Left lung (tissue), 10 donors: ENCODE data around the gene LTBR. TPM values are rescaled to one million over a fixed set of nuclear protein-coding genes. Genes with fewer than 3 reads are reported as not detected.
"Not testable (repeated sequence)": the region's sequence is repeated elsewhere in the genome, so short reads cannot be mapped to it uniquely, and the experiment has no call there.

Source experiments
- ATAC-seq: fragments of 200-7000 bp; cut with Tn5 transposase; one replicate; pipeline ENCODE4 v1.9.1; 2020; ENCODE audit warnings: moderate library complexity
- DNase-seq, 4 donors: peaks; one replicate each; pipeline ENCODE4 v3.0.0-alpha.2; 2013 to 2020
- H3K27ac ChIP-seq, 2 donors: fragments of 200-600 bp; sonication (generic) in 1 of 2; one replicate each; pipeline versions ENCODE4 v1.5.0 to v1.8.0; 2020 to 2021
- H3K27me3 ChIP-seq, 2 donors: fragments of 200-600 bp; sonication (generic) in 1 of 2; one replicate each; pipeline versions ENCODE4 v1.5.0 to v1.8.0; 2020 to 2021
- H3K36me3 ChIP-seq, 2 donors: fragments of 200-600 bp; sonication (generic) in 1 of 2; one replicate each; pipeline versions ENCODE4 v1.5.0 to v1.8.0; 2020 to 2021
- H3K4me1 ChIP-seq, 2 donors: fragments of 200-600 bp; one replicate each; pipeline ENCODE4 v1.8.0; 2021
- H3K4me3 ChIP-seq, 2 donors: fragments of 200-600 bp; sonication (generic) in 1 of 2; one replicate each; pipeline versions ENCODE4 v1.5.0 to v1.8.0; 2020 to 2021; ENCODE audit warnings: mild to moderate bottlenecking in 1 of 2
- H3K9me3 ChIP-seq, 2 donors: fragments of 200-600 bp; sonication (generic) in 1 of 2; one replicate each; pipeline versions ENCODE4 v1.5.0 to v1.8.0; 2020 to 2021
- intact Hi-C, 2 donors: fragments of 100-400 bp; cut with DNase I; formaldehyde crosslinking; loops; one replicate each; pipeline versions ENCODE4 v1.11.2 to v1.14.2; 2022
- polyA plus RNA-seq, 6 donors: library from polyadenylated mRNA; unstranded; fragments of 120-200 nt; gene quantifications; one replicate each; pipeline ENCODE4 v1.2.1, GENCODE V29; 2013; ENCODE audit not compliant: insufficient read length in 6 of 6
- total RNA-seq, 2 donors: library from RNA; stranded (reverse); fragmentation: NEBNext Ultra II Directional; extraction: Animal tissue kit (Norgen Biotek cat#: 25700); gene quantifications; one replicate each; pipeline ENCODE4 v1.2.1, GENCODE V29; 2021
- TF ChIP-seq, protein P1 (sequence below), 2 donors: fragments of 200-600 bp; sonication (generic) in 1 of 2; IDR thresholded peaks; one replicate each; pipeline versions ENCODE4 v1.5.0 to v1.8.0; 2021; ENCODE audit warnings: antibody characterized with exemption in 2 of 2
- donor health status: DM: no; HTN: yes; CAD: no.
- donor health status: DM: no; HTN: no; CAD: no.

LTBR gene
- total and polyA plus RNA-seq, 8 donors, result 66.6 to 153 (median 90.7) TPM

DNA sequence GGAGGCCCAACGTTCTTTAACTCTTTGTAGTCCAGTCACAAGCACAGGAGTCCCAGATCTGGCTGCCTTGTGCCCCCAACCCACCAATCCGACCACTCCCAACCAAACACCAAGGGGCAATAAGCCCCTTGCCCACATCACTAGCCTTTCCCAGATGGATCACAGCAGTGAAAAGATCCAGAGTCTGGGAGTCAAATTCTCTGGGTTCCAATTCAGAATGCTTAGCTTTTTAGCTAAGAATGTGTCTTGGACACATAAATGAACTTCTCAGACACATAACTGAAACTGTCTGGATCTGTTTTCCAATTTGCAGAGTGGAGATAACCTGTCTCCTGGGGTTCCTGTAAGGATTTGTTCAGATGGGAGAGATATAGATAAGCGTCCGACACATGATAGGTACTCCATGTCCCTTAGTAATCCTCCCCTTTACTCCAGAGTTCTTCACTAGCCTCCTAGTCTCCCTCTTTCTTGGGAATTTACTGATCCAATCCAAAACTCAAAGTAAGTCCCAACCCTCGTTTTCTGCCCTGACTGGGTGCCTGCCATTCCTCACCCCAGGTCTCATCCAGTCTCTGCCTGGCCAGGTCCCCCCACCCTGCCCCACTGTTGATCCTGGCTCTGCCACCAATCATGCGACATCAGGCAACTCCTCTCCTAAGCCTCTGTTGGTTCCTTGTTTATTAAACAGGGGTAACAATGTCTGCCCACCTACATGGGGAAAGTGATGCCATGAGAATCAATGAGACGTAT is 41.6 kb upstream of the LTBR start:
- TF ChIP-seq, protein P1, sequence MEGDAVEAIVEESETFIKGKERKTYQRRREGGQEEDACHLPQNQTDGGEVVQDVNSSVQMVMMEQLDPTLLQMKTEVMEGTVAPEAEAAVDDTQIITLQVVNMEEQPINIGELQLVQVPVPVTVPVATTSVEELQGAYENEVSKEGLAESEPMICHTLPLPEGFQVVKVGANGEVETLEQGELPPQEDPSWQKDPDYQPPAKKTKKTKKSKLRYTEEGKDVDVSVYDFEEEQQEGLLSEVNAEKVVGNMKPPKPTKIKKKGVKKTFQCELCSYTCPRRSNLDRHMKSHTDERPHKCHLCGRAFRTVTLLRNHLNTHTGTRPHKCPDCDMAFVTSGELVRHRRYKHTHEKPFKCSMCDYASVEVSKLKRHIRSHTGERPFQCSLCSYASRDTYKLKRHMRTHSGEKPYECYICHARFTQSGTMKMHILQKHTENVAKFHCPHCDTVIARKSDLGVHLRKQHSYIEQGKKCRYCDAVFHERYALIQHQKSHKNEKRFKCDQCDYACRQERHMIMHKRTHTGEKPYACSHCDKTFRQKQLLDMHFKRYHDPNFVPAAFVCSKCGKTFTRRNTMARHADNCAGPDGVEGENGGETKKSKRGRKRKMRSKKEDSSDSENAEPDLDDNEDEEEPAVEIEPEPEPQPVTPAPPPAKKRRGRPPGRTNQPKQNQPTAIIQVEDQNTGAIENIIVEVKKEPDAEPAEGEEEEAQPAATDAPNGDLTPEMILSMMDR (IDR thresholded peaks at IDR 0.05), result no peak
- ATAC-seq (no peak), DNase-seq (no peak)
- Histone ChIP-seq H3K27ac (peak overlapping the region; percentile 97 to 99), H3K27me3 (no peaks in the 10 kb centered on the region), H3K4me3 (peak overlapping the region; percentile 98 to 100), H3K9me3 (no peaks in the 10 kb centered on the region), H3K4me1 (peaks cover 35 to 78% of the 10 kb centered on the region in 2 donors), H3K36me3 (peaks cover 0 to 10% of the 10 kb centered on the region in 2 donors)
- intact Hi-C loops, result no loop called here

DNA sequence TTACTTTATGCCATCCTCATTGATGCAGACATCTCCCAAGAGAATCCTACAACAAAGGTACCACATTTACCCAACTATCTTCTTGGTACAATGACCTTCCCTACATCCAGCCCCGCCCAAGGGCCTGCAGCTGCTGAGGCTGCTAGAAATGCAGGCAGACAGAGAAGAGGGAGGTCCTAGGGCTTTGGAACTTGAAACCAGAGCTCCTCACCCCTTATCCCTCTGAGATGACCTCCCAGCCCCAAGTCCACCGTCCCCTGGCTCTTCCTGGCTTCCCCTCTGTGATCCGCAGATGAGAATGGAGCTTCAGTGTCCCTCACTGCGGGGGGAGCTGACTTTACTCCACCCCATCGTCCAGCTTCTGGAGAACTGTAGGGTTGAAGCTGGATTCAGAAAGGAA is 40.4 kb upstream of the LTBR start:
- no peak for DNase-seq

DNA sequence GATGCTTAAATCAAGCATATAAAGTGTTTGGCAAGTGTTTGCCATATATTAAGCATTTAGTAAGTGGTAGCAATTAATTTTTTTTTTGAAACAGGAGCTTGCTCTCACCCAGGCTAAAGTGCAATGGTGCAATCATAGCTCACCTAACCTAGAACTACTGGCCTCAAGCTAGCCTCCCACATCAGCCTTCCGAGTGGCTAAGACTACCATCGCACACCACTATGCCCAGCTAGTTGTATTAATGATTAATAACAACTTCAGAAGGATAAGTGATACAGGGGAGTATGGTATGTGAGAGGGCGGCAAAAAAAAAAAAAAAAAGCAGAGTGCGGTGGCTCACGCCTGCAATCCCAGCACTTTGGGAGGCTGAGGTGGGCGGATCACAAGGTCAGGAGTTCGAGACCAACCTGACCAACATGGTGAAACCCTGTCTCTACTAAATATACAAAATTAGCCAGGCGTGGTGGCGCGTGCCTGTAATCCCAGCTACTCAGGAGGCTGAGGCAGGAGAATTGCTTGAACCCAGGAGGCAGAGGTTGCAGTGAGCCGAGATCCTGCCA is 39.8 kb upstream of the LTBR start:
- peaks cover 22 to 70% of the 10 kb centered on the region in 2 donors for H3K4me1 ChIP-seq
- H3K27ac ChIP-seq, result peak overlapping the region in 1 of 2 donors; percentile 97
- H3K4me3 ChIP-seq, intact Hi-C loops, DNase-seq, H3K36me3 ChIP-seq, ATAC-seq, H3K9me3 ChIP-seq, H3K27me3 ChIP-seq: not testable (repeated sequence)

More for the DNA sequence above, 40.4 kb upstream of the LTBR start:
- TF ChIP-seq, protein P1 (IDR thresholded peaks at IDR 0.05), result no peak
- Histone ChIP-seq H3K9me3 (no peaks in the 10 kb centered on the region), H3K27ac (peak overlapping the region in 1 of 2 donors; percentile 97), H3K27me3 (no peaks in the 10 kb centered on the region), H3K36me3 (peaks cover 0 to 8% of the 10 kb centered on the region in 2 donors), H3K4me3 (no peak overlapping the region), H3K4me1 (peaks cover 28 to 77% of the 10 kb centered on the region in 2 donors)
- intact Hi-C loops, result no loop called here
- ATAC-seq, result no peak

DNA sequence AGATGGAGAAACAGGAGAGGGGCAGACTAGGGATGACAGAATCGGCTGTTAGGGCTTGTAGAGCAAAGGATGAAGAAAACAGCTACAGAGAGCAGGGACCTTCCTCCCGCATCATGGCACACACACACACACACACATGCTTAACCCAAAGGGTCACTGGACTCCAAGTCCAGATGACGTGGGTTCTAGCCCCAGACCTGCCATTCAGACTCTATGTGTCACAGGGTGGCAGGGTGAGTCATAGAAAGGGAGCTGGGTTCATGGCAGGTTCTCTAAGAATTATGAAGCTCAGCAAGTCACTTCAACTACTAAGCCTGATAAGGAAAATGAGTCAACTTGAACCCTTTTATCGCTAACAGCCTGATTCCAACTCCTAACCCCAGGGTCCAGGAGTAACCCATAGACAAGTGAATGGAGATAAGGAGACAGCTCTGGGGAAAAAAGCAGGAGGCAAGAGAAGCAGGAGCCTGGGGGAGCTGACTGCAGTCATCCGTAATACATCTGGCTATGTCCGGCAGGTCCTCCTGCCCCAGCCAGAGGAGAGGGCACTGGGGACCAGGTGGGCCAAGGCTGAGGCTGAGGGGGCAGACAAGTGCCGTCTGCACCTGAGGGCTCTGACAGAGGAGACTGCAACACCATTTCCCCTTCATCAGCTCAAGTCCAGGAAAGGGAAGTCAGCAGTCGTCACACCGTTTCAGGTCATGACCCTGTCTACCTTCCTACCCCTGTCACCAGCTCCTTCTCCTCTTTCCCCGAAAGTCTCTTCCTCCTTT is 38.5 kb upstream of the LTBR start:
- TF ChIP-seq, protein P1 (IDR thresholded peaks at IDR 0.05), result no peak
- Histone ChIP-seq H3K4me3 (no peak overlapping the region), H3K9me3 (no peaks in the 10 kb centered on the region), H3K27me3 (no peaks in the 10 kb centered on the region), H3K27ac (peak overlapping the region in 1 of 2 donors; percentile 88), H3K4me1 (peaks cover 18 to 67% of the 10 kb centered on the region in 2 donors), H3K36me3 (no peaks in the 10 kb centered on the region)
- intact Hi-C loops, result no loop called here
- DNase-seq (peak in 1 of 4 donors; percentile 73), ATAC-seq (peak; percentile 27)

DNA sequence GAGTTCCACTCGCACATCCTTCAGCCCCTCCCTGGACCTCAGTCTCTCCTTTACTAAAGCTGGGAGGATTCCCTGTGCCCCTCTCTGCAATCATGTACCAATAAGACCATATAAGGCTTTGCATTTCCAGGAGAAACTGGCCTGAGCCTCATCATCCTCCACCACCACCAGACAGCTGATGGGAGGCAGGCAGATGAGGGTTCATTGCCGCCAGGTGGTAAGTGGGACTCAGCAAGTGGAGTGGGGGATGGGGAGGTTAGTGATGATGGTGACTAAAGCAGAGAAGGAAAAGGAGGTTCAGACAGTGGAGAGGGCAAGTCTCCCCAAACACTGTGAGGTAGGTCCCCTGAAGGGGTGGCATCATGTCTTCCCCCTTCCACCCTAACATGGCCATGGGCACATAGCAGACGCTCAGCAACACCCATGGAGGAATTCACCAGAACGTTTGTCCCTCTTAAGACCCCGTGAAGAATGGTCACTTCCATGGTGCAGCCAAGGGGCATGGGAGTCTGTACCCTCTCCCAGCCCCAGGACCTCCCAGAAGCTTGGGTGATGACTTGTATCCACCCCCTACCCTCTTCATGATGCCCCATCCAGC is 37.6 kb upstream of the LTBR start:
- H3K4me3 ChIP-seq, result no peak overlapping the region
- intact Hi-C loops, result no loop called here
- no peaks in the 10 kb centered on the region for H3K9me3 ChIP-seq
- H3K36me3 ChIP-seq, result no peaks in the 10 kb centered on the region
- H3K27me3 ChIP-seq, result no peaks in the 10 kb centered on the region
- no peak for DNase-seq
- TF ChIP-seq, protein P1 (IDR thresholded peaks at IDR 0.05), result no peak
- peak overlapping the region; percentile 23 to 88 for H3K27ac ChIP-seq
- H3K4me1 ChIP-seq, result peaks cover 18 to 70% of the 10 kb centered on the region in 2 donors
- no peak for ATAC-seq
